PC-3 (cell line): ENCODE results near the gene PPFIBP2. TPM values are rescaled to one million over a fixed set of nuclear protein-coding genes. Genes with fewer than 3 reads are reported as not detected.

Experiments used
- ATAC-seq: fragments of 200-7000 bp; cut with Tn5 transposase; 2 replicates; pipeline ENCODE4 v1.9.1; 2020; ENCODE audit warnings: mild to moderate bottlenecking, moderate library complexity
- BruUV-seq: library from RNA; stranded (reverse); fragments of 400-500 nt; replicated peaks from 2 replicates; lab custom pipeline; 2021; lab: Mats Ljungman, UMichigan
- CTCF ChIA-PET: fragments of 300-600 bp; sonication (Branson Sonifier 250); formaldehyde crosslinking; loops from one replicate; lab custom pipeline; 2022; ENCODE audit warnings: antibody characterized with exemption; lab: Charles Lee
- POLR2A ChIA-PET: fragments of 300-600 bp; sonication (Branson Sonifier 250); formaldehyde crosslinking; loops from one replicate; lab custom pipeline; 2022; ENCODE audit warnings: antibody characterized with exemption; ENCODE audit not compliant: unreplicated experiment; lab: Charles Lee
- DNase-seq: peaks from one replicate; pipeline ENCODE4 v3.0.0-alpha.2; 2015
- H2AFZ ChIP-seq: fragments of 300-600 bp; sonication (generic); 2 replicates; pipeline ENCODE4 v1.6.0; 2016; ENCODE audit warnings: antibody characterized with exemption, low read length
- H3F3A ChIP-seq: fragments of 300-600 bp; sonication (generic); one replicate; pipeline ENCODE4 v1.6.0; 2017; ENCODE audit warnings: antibody characterized with exemption, low read length, control low read depth, mild to moderate bottlenecking; ENCODE audit not compliant: unreplicated experiment
- H3K27ac ChIP-seq: fragments of 300-600 bp; sonication (generic); 2 replicates; pipeline ENCODE4 v1.5.1; 2016; ENCODE audit warnings: mild to moderate bottlenecking, low read length
- H3K27me3 ChIP-seq: fragments of 300-600 bp; sonication (generic); 2 replicates; pipeline ENCODE4 v1.6.1; 2016; ENCODE audit warnings: low read length, mixed read lengths
- H3K36me3 ChIP-seq: fragments of 300-600 bp; sonication (generic); 2 replicates; pipeline ENCODE4 v1.6.1; 2016; ENCODE audit warnings: low read depth, mixed run types, low read length, mixed read lengths
- H3K4me1 ChIP-seq: fragments of 300-600 bp; sonication (generic); 2 replicates; pipeline ENCODE4 v1.5.1; 2016; ENCODE audit warnings: low read length; ENCODE audit not compliant: insufficient read depth
- H3K4me2 ChIP-seq: fragments of 300-600 bp; sonication (generic); 2 replicates; pipeline ENCODE4 v1.6.0; 2016; ENCODE audit warnings: low read length
- H3K4me3 ChIP-seq: fragments of 300-600 bp; sonication (generic); 2 replicates; pipeline ENCODE4 v1.5.1; 2016; ENCODE audit warnings: mild to moderate bottlenecking, low read length, mixed read lengths
- H3K79me2 ChIP-seq: fragments of 300-600 bp; sonication (generic); 2 replicates; pipeline ENCODE4 v1.6.1; 2017; ENCODE audit warnings: low read length, mixed read lengths
- H3K9ac ChIP-seq: fragments of 300-600 bp; sonication (generic); 2 replicates; pipeline ENCODE4 v1.6.0; 2016; ENCODE audit warnings: mild to moderate bottlenecking, low read length
- H3K9me2 ChIP-seq: fragments of 300-600 bp; sonication (generic); replicated peaks from 2 replicates; pipeline ENCODE4 v1.6.1; 2016; ENCODE audit warnings: mixed run types, low read length, mixed read lengths
- H3K9me3 ChIP-seq: fragments of 300-600 bp; sonication (generic); 2 replicates; pipeline ENCODE4 v1.6.1; 2016; ENCODE audit warnings: low read length, mixed read lengths
- H4K20me1 ChIP-seq: fragments of 300-600 bp; sonication (generic); 2 replicates; pipeline ENCODE4 v1.6.1; 2016; ENCODE audit warnings: low read length, mixed read lengths
- CTCF ChIP-seq: fragments of 300-600 bp; sonication (generic); conservative IDR thresholded peaks from 2 replicates; pipeline ENCODE4 v1.5.1; 2017; ENCODE audit warnings: antibody characterized with exemption, low read depth, mild to moderate bottlenecking, low read length
- EZH2 ChIP-seq: fragments of 300-600 bp; sonication (generic); IDR thresholded peaks from one replicate; pipeline ENCODE4 v1.6.1; 2017; ENCODE audit warnings: antibody characterized with exemption, mild to moderate bottlenecking, low read length; ENCODE audit not compliant: unreplicated experiment
- EZH2phosphoT487 ChIP-seq: fragments of 300-600 bp; sonication (generic); IDR thresholded peaks from 2 replicates; pipeline ENCODE4 v1.6.1; 2018; ENCODE audit warnings: mild to moderate bottlenecking, antibody characterized with exemption, low read length, borderline replicate concordance
- intact Hi-C: fragments of 100-400 bp; cut with micrococcal nuclease; formaldehyde crosslinking; loops from 2 replicates; pipeline ENCODE4 v1.9.0; 2023
- total RNA-seq: library from RNA; depleted of rRNA; stranded (reverse); fragments of >200 nt; gene quantifications from 2 replicates; pipeline ENCODE4 v1.2.3, GENCODE V29; 2014

Gene PPFIBP2
- total RNA-seq, 1 experiment from 2014 or later: 3.2 TPM

- intact Hi-C loops: no loop called here
- BruUV-seq: no TSS peak
- Histone ChIP-seq H3K27me3 (peaks cover 4% of the 10 kb centered on the region; the same call in 1 of the 2 replicates), H3F3A (no peaks in the 10 kb centered on the region), H3K4me3 (no peak overlapping the region), H3K27ac (no peak overlapping the region), H3K4me2 (no peak overlapping the region), H3K36me3 (no peaks in the 10 kb centered on the region), H3K79me2 (no peaks in the 10 kb centered on the region), H3K9ac (no peak overlapping the region), H3K9me3 (no peaks in the 10 kb centered on the region), H3K9me2 (no peaks in the 10 kb centered on the region), H2AFZ (no peak overlapping the region), H4K20me1 (no peaks in the 10 kb centered on the region), H3K4me1 (0 out of 2 replicates have a peak, but pooled peaks cover 5% of the 10 kb centered on the region)
- no peak for ATAC-seq
- no peak for DNase-seq
- no peak for TF ChIP-seq EZH2
- TF ChIP-seq EZH2phosphoT487: no peak
- TF ChIP-seq CTCF: no peak
- POLR2A ChIA-PET: no interaction called here
- CTCF ChIA-PET: no interaction called here
Observed at GRCh38 chr11:7640816-7641215, 127.0 kb downstream of the PPFIBP2 start.

- Histone ChIP-seq H3K4me3 (no peak overlapping the region), H3K79me2 (no peaks in the 10 kb centered on the region), H4K20me1 (no peaks in the 10 kb centered on the region), H3K4me2 (no peak overlapping the region), H3K27me3 (no peaks in the 10 kb centered on the region), H3K36me3 (no peaks in the 10 kb centered on the region), H3K4me1 (0 out of 2 replicates have a peak, but pooled peaks cover 5% of the 10 kb centered on the region), H3K9me2 (no peaks in the 10 kb centered on the region), H3F3A (no peaks in the 10 kb centered on the region), H3K27ac (no peak overlapping the region), H3K9ac (no peak overlapping the region), H3K9me3 (no peaks in the 10 kb centered on the region), H2AFZ (no peak overlapping the region)
- no peak for ATAC-seq
- intact Hi-C loops: no loop called here
- TF ChIP-seq EZH2 (no peak), CTCF (no peak), EZH2phosphoT487 (no peak)
- no TSS peak for BruUV-seq
- peak; percentile 59 for DNase-seq
- POLR2A ChIA-PET: no interaction called here
- CTCF ChIA-PET: no interaction called here
Observed at GRCh38 chr11:7642747-7643146, 128.9 kb downstream of the PPFIBP2 start.

- Histone ChIP-seq H3K4me2 (no peak overlapping the region), H3K4me3 (no peak overlapping the region), H2AFZ (no peak overlapping the region), H3K36me3 (no peaks in the 10 kb centered on the region), H3K4me1 (0 out of 2 replicates have a peak, but pooled peaks cover 5% of the 10 kb centered on the region), H3F3A (no peaks in the 10 kb centered on the region), H3K9me2 (no peaks in the 10 kb centered on the region), H3K79me2 (no peaks in the 10 kb centered on the region), H3K9ac (no peak overlapping the region), H3K9me3 (no peaks in the 10 kb centered on the region), H4K20me1 (no peaks in the 10 kb centered on the region), H3K27me3 (no peaks in the 10 kb centered on the region), H3K27ac (no peak overlapping the region)
- ATAC-seq: no peak
- ChIA-PET POLR2A (no interaction called here), CTCF (no interaction called here)
- no TSS peak for BruUV-seq
- intact Hi-C loops: no loop called here
- TF ChIP-seq EZH2phosphoT487: no peak
- no peak for TF ChIP-seq EZH2
- no peak for DNase-seq
Observed at GRCh38 chr11:7643314-7643713, 129.5 kb downstream of the PPFIBP2 start.
